Stimulated activated CD4-positive, alpha-beta T cell treated with anti-CD3 and anti-CD28 coated beads, Interleukin-15, amount 100 ng/mL, for 24 hours (primary cell): Measurements from ENCODE around the gene MBTPS1.

Source experiments
- DNase-seq: peaks from one replicate; pipeline ENCODE4 v3.0.0-alpha.2; 2020

The MBTPS1 gene

GRCh38 chr16:84049403-84050060 lies 67.2 kb downstream of the MBTPS1 start:
- no peak for DNase-seq

- no peak for DNase-seq
Observed at GRCh38 chr16:84048871-84049270, 67.9 kb downstream of the MBTPS1 start.

DNA sequence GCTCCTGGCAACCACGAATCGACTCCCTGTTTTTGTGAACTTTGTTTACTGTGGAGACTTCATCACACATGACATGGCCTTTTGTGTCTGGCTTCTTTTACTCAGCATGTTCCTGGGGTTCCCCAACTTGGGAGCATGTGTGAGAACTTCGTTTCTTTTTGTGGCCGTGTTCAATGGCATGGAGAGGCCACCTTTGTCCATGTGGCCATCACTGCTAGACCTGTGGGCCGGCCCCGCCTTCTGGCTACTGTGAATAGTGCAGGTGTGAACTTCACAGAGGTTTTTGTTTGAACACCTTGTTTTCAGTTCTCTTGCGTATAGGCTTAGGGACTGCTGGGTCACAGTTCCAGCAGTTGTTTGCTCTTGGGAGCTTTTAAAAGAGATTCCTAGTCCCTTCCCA lies 68.5 kb downstream of the MBTPS1 start:
- DNase-seq, result no peak

DNA sequence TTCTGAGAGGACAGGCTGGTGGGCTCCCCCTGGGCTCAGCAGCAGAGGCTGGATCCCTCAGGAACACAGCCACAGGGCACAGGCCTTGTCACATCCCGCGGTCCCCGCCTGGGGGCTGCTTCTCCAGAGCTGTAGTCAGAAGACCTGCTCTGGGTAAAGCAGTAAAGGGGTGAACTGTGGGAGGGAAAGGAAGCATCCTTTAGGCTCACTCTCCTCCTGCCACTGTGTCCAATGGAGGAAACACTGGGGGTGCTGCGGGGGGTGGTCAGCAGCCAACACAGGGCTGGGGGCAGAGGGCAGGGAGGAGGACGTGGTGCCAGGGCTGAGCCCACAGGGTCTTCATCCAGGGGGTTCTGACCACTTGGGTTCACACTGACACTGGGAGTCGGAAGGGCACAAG lies 69.1 kb downstream of the MBTPS1 start:
- DNase-seq, result no peak

DNA sequence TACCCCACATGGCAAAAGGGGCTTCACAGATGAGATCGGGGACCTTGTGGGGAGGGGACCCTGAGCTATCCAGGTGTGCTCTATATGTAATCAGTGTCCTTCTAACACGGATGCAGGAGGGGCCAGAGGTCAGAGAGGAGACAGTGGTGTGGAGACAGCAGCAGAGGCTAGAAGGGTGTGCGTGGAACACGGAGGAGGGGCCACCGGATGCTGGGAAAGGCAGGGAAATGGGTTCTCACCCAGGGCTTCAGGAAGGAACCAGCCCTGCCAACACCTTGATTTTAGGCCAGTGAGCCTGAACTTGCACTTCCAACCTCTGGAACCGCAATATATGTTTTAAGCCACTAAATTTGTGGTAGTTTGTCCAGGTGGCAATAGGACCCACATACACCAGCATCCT lies 69.5 kb downstream of the MBTPS1 start:
- DNase-seq, result no peak

DNA sequence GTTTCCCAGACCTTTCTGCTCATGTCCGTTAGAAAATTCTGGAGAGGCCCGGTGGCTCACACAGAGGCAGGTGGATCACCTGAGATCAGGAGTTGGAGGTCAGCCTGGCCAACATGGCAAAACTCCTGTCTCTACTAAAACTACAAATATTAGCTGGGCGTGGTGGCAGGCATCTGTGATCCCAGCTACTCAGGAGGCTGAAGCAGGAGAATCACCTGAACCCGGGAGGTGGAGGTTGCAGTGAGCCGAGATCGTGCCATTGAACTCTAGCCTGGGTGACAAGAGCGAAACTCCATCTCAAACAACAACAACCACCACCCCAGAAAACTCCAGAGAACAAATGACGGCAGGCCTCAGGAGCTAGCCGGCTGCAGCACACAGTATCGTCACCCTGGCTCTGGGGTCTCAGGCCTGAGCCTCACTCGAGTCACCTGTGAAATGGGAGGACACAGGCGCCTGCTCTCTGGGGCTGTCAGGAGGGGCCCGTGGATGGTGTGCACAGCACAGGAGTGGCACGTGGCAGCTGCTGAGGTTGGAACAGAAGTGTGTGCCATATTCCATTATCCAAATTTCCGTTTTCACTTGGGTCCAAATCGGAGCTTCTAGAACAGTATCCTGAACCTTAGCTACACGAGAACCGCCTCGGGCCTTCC lies 70.8 kb downstream of the MBTPS1 start:
- no peak for DNase-seq

- DNase-seq, result no peak
Observed at GRCh38 chr16:84045001-84045817, 71.5 kb downstream of the MBTPS1 start.

GRCh38 chr16:84044118-84044488 lies 72.6 kb downstream of the MBTPS1 start:
- peak; percentile 24 for DNase-seq

- no peak for DNase-seq
Observed at GRCh38 chr16:84043486-84044117, 73.1 kb downstream of the MBTPS1 start.

DNA sequence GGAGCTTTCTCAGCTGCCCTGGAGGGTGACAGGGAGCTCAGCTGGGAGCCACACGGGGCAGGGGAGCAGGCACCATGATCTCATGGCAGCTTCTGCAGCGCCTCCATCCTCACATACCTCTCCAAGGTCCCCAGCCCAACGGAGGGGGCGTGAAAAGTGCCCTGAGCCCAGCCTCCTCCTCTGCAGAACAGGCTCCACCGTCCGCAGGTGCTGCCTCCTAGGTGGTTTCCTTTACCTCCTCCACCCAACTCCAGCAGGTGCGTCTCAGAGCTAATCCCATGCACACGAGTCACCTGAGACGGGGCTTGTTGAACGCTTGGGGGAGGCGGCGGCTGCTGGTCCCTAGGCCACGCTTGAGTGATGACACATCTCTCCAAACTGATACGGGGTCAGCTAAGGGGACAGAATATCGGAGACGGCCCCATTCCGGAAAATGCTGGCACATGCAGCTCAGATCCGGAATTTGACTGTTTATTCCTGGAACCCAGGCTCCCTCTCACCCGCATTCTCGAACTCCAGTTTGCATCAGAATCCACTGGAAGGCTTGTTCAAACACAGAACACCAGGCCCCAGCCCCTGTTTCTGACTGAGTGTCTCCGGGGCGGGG lies 73.8 kb downstream of the MBTPS1 start:
- no peak for DNase-seq

DNA sequence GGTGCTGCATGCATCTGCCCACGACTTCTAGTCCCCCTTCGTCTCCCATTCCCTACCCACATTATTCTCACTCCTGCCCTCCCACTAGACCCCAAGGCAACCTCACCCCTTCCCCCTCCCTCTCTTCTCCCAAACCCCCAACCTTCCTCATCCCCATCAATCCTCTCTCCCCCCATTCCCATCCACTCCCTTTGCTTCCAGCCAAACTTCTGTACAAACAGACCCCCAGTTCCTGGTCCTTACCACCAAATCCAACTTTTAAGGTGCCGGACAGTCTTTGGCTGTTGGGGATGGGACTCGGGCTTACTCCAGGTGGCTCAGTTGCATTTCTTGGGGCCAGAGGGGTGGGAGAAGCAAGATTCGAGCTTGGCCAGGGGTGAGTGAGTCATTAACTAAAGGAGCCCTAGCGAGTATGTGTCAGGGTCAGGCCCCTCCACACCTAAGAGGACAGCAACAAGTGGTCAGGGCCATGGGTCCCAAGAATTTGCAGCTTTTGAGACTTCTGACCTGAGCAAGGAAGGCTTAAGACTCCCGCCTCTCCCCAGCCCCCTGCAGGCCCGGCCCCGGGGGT lies 74.3 kb downstream of the MBTPS1 start, which contains the start of gene SLC38A8:
SLC38A8 (minus strand) TSS at position 488 of the 571 bp plus-strand sequence. CDS start 638 bp downstream, outside the sequence.
- no peak for DNase-seq

DNA sequence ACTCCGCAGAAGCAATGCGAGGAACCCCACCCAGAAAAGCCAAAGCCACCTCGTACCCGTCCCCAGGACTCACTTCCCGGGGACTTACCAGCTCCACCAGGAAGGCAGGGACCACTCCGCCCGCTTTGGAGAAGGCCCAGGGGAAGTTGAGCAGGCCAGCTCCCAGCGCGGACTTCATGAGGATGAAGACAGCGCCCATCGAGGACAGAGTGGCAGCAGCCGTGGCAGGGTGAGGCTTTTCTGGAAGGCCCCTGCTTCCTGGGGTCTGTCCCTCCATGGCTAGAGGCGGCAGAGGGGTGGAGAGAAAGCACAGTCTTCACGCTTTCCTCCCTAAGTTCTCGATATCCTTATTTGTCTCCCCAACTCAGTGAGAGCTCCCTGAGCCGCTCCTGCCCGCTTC lies 74.9 kb downstream of the MBTPS1 start:
- DNase-seq, result no peak

- no peak for DNase-seq
Observed at GRCh38 chr16:84040823-84041820, 75.6 kb downstream of the MBTPS1 start.

DNA sequence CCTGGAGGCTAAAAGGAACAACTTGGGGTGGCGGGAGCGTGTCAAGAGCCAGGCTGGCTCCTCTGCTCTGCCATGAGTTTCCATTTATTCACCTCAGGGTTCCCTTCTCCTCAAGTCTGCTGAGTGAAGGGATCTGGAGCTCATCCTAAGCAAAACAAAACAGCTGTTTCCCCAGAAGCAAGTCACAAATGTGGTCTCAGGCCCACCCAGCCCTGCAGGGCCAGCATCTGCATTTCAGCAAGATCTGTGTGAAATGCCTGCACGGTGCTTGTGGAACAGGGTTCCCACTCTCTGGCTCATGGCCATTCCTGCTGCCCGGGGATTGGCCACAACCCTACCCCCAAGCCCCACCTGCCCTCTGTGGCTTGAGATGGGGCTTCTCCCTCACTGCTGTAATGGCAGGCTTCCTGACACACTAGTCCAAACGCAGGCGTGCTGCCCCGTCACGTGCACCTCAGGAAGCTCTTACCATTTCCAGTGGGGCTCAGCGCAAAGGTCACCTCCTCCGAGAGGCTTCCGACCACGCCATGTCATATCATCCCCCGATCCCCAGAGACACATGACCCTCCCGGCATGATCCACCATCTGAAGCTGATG lies 76.4 kb downstream of the MBTPS1 start:
- DNase-seq, result no peak

- DNase-seq, result no peak
Observed at GRCh38 chr16:84039696-84040095, 77.0 kb downstream of the MBTPS1 start.

DNA sequence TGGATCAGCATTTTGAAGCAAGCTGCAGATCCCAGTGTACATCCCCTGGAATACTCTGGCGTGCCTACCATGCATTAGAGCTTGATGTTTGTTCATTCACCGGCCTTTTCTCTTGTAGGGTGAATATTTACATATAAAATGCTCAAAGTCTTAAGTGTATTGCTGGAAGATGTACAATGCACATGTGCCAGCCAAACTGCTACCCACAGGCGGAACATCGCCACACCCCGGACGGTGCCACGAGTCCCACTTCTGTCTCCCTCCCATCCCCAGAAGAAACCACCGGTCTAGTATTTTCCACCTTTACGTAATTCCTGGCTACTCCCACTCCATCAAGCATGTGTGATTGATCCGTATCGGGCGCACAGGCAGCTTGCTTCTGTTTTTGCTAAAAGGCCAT lies 78.3 kb downstream of the MBTPS1 start:
- DNase-seq, result no peak

DNA sequence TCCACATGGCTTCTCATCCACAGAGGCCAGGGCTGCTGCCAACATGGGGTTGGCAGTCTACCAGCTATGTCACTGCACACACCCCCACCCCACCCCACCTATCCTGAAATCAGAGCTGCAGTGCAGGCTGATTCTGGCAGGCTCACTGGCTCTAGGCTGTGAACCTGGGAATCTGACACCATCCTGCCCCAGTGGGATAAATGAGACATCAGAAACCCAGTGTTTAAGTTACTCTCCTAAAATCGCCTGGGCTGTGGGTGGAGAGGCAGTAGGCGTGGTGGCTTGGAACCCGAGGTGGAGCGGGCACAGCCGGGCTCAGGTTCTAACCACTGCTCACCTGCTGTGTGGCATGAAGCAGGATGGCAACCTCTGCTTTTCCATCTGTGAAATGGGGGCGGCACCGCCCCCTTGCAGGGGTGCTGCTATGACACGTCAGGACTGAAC lies 79.7 kb downstream of the MBTPS1 start:
- no peak for DNase-seq

DNA sequence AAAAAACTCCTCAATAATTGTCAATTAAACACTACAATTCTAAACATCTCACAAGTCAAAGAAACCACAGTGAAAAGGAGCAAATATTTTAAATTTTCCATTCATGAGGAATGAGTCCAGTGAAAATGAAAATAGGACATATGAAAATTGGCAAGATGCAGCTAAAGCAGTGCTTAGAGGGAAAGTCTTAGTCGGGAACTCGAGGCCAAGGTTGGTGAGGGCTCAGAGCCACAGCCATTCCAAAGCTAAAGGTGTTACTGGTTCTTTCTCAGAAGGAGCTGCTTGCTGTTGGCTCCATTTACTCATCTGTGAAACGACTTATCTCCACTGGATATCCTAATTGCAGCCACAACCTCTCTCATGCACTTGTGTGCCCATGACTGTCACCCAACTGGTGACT lies 80.6 kb downstream of the MBTPS1 start:
- DNase-seq, result no peak

DNA sequence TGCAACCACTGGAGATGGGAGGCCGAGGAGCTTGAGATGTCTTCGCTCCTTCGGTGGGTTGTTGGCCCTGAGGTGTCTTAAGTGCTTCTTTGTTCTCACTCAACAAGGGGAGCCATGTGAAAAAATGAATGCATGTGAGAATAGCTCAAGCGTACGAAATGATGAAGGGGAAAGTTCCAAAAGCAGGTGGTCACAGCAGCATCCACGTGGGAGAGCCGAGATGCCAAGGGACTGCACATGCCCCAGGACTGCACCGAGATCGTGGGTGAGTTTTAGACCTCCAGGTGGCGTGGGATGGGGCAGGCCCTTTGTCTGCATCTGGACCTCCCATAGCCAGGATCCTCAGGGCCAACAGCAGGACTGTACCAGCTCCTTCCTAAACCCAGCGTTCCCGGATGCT lies 82.2 kb downstream of the MBTPS1 start:
- no peak for DNase-seq

GRCh38 chr16:84033251-84034195 lies 83.2 kb downstream of the MBTPS1 start:
- no peak for DNase-seq
